Cerebellar cortex (tissue), 1 donor: ENCODE data around the gene DKC1.
"Not testable (repeated sequence)": the region's sequence is repeated elsewhere in the genome, so short reads cannot be mapped to it uniquely, and the experiment has no call there.

Experiments used
- DNase-seq: peaks from one replicate; pipeline ENCODE4 v3.0.0-alpha.2; 2015; ENCODE audit warnings: low spot score

The DKC1 gene

GRCh38 chrX:154818916-154819770 is 56.5 kb downstream of the DKC1 start:
- no peak for DNase-seq

GRCh38 chrX:154819771-154820341 is 57.2 kb downstream of the DKC1 start:
- DNase-seq, result no peak

- DNase-seq, result no peak
These were observed 58.9 kb downstream of the DKC1 start for GRCh38 chrX:154821523-154821922.

- no peak for DNase-seq
These were observed 59.4 kb downstream of the DKC1 start for GRCh38 chrX:154822029-154822428.

GRCh38 chrX:154824638-154825037 is 62.0 kb downstream of the DKC1 start:
- no peak for DNase-seq

- not testable (repeated sequence) for DNase-seq
These were observed 62.9 kb downstream of the DKC1 start for GRCh38 chrX:154825586-154825985.
